GM12891 (cell line): ENCODE data around the gene IQCE.

Experiments
- PAX5 ChIP-seq: IDR thresholded peaks from 2 replicates; pipeline ENCODE4 v1.6.1; 2011; ENCODE audit warnings: low read length, moderate library complexity, mild to moderate bottlenecking; ENCODE audit not compliant: insufficient read depth, severe bottlenecking
- POLR2A ChIP-seq: IDR thresholded peaks from 2 replicates; pipeline ENCODE4 v1.6.1; 2011; ENCODE audit warnings: low read depth, low read length, control low read depth
- POLR2AphosphoS5 ChIP-seq: IDR thresholded peaks from 2 replicates; pipeline ENCODE4 v1.6.1; 2011; ENCODE audit warnings: low read depth, low read length, control low read depth
- POU2F2 ChIP-seq: IDR thresholded peaks from 2 replicates; pipeline ENCODE4 v1.6.1; 2011; ENCODE audit warnings: low read depth, mild to moderate bottlenecking, control low read depth, low read length, moderate library complexity
- SPI1 ChIP-seq: IDR thresholded peaks from 2 replicates; pipeline ENCODE4 v1.6.1; 2011; ENCODE audit warnings: low read depth, low read length, control low read depth
- TAF1 ChIP-seq: IDR thresholded peaks from 2 replicates; pipeline ENCODE4 v1.6.1; 2011; ENCODE audit warnings: low read depth, low read length, control low read depth

- TF ChIP-seq POLR2AphosphoS5 (no peak), POLR2A (no peak), TAF1 (no peak), POU2F2 (no peak), SPI1 (0 out of 2 replicates have a peak, but pooled peaks have one; percentile 18), PAX5 (no peak)
Observed at GRCh38 chr7:2510909-2511768, 47.6 kb upstream of the IQCE start.
